GM19328 (cell line): ENCODE measurements around the gene IRX4.

Experiments used
- ATAC-seq: cut with Tn5 transposase; IDR thresholded peaks from one replicate; pipeline ENCODE4 v1.9.1; 2021; ENCODE audit warnings: mild to moderate bottlenecking, moderate library complexity; ENCODE audit not compliant: unreplicated experiment

The IRX4 gene

GRCh38 chr5:1882337-1883119 lies at the start of gene IRX4:
Gene IRX4, minus strand, starts transcription at chr5:1882925. Its CDS starts 278 bp downstream, at chr5:1882647.
- no peak for ATAC-seq

- ATAC-seq: no peak
Observed at GRCh38 chr5:1931604-1932231, 49.0 kb upstream of the IRX4 start.

GRCh38 chr5:1930880-1931603 lies 48.3 kb upstream of the IRX4 start:
- ATAC-seq: no peak

- no peak for ATAC-seq
Observed at GRCh38 chr5:1930501-1930879, 47.8 kb upstream of the IRX4 start.

- no peak for ATAC-seq
Observed at GRCh38 chr5:1929108-1929991, 46.6 kb upstream of the IRX4 start.

- ATAC-seq: no peak
Observed at GRCh38 chr5:1926471-1927341, 44.0 kb upstream of the IRX4 start.

- no peak for ATAC-seq
Observed at GRCh38 chr5:1926071-1926440, 43.3 kb upstream of the IRX4 start.

- ATAC-seq: no peak
Observed at GRCh38 chr5:1925111-1926070, 42.7 kb upstream of the IRX4 start.

GRCh38 chr5:1923766-1924165 lies 41.0 kb upstream of the IRX4 start:
- ATAC-seq: no peak

GRCh38 chr5:1923341-1923740 lies 40.6 kb upstream of the IRX4 start:
- no peak for ATAC-seq

GRCh38 chr5:1921711-1922110 lies 39.0 kb upstream of the IRX4 start:
- no peak for ATAC-seq

- no peak for ATAC-seq
Observed at GRCh38 chr5:1919750-1920149, 37.0 kb upstream of the IRX4 start.

GRCh38 chr5:1919209-1919566 lies 36.5 kb upstream of the IRX4 start:
- ATAC-seq: no peak

- no peak for ATAC-seq
Observed at GRCh38 chr5:1918488-1919208, 35.9 kb upstream of the IRX4 start.

GRCh38 chr5:1917830-1918487 lies 35.2 kb upstream of the IRX4 start:
- no peak for ATAC-seq

GRCh38 chr5:1916041-1917001 lies 33.6 kb upstream of the IRX4 start:
- ATAC-seq: no peak

GRCh38 chr5:1915316-1915715 lies 32.6 kb upstream of the IRX4 start:
- ATAC-seq: no peak
